Mammary epithelial cell (primary cell): ENCODE data around the gene ZBTB44.

Experiments
- EZH2 ChIP-seq: IDR thresholded peaks from 2 replicates; pipeline ENCODE4 v1.6.1; 2012; ENCODE audit warnings: low read length, inconsistent platforms, borderline replicate concordance
- TF ChIP-seq, protein P1 (sequence below), 2 donors: IDR thresholded peaks in 1 of 2; conservative IDR thresholded peaks in 1 of 2; 2 replicates each; pipeline ENCODE4 v1.5.1; 2011 to 2012; ENCODE audit warnings: inconsistent platforms in 2 of 2, low read length in 2 of 2, mild to moderate bottlenecking in 2 of 2, control low read depth in 1 of 2, low read depth in 1 of 2; ENCODE audit not compliant: insufficient read depth in 1 of 2; ENCODE audit errors: extremely low read depth in 1 of 2

DNA sequence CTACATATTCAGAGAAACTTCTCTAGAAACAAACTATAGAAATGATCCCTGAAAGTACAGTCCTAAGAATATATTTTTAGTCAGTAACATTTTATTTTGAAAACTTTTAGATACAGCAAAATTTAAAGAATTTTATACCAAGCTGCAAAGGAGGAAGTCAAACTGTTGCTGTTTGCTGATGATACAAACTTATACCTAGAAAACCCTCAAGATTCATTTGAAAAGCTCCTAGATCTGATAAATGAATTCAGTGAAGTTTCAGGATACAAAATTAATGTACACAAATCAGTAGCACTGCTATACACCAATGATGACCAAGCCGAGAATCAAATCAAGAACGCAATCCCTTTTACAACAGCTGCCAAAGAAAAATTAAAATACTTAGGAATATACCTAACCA is 10.1 kb downstream of the ZBTB44 start:
- TF ChIP-seq, protein P1, sequence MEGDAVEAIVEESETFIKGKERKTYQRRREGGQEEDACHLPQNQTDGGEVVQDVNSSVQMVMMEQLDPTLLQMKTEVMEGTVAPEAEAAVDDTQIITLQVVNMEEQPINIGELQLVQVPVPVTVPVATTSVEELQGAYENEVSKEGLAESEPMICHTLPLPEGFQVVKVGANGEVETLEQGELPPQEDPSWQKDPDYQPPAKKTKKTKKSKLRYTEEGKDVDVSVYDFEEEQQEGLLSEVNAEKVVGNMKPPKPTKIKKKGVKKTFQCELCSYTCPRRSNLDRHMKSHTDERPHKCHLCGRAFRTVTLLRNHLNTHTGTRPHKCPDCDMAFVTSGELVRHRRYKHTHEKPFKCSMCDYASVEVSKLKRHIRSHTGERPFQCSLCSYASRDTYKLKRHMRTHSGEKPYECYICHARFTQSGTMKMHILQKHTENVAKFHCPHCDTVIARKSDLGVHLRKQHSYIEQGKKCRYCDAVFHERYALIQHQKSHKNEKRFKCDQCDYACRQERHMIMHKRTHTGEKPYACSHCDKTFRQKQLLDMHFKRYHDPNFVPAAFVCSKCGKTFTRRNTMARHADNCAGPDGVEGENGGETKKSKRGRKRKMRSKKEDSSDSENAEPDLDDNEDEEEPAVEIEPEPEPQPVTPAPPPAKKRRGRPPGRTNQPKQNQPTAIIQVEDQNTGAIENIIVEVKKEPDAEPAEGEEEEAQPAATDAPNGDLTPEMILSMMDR (conservative IDR thresholded peaks at IDR 0.05 in 1 of 2, IDR thresholded peaks at IDR 0.05 in 1 of 2; ENCODE audit: extremely low read depth in 1 of 2, insufficient read depth in 1 of 2, low read depth in 1 of 2, low read length in 2 of 2): no peak
- no peak for TF ChIP-seq EZH2
